Endometrium (tissue), 2 donors: Measurements from ENCODE around the gene POLE.
"Not testable (repeated sequence)": the region's sequence is repeated elsewhere in the genome, so short reads cannot be mapped to it uniquely, and the experiment has no call there.

Experiments
- FAIRE-seq: peaks from 2 replicates; lab custom pipeline; 2012; peaks lifted over from hg19 to GRCh38; lab: Jason Lieb, UNC
- donor health status: control.
- donor health status: control.

POLE gene

DNA sequence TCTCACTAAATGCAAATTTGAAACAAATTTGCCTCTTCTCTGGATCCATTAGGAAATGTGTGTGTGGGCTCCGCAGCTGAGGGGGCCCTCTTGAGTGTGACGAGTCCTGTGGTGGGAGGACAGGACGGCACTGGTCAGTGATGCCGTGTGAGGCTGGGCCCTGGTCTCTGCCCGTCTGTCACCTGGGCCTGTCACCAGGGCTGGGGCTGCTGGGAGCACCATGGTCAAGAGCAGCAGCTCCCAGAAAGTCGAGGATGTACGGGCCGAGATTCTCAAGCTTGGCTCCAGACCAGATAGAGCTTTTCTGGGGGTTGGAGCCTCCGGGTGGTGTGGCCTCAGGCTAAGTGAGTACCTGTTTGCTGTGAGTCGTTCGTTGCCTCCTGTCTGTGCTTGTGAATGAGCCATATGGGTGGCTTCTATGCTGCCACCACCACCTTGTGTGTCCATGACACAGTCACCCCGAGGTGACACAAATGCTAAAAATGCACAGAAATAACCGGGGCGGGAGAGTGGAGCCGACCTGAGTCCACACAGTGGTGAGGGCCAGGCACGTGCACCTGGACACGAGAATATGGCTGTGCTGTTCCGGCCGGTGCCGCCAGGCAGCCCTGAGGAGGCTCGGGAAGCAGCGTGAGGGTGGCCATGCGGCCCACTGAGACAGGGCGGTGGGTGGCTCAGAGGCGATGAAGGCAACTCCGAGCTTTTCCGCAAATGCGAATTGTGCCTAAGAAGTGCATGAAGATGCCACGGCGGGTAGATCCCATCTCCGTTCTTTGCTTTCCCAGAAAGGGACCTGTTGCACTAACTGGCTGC, 32.2 kb upstream of the POLE start:
- no peak for FAIRE-seq

- no peak for FAIRE-seq
These were observed 31.5 kb upstream of the POLE start for GRCh38 chr12:132718644-132719043.

- no peak for FAIRE-seq
These were observed 30.6 kb upstream of the POLE start for GRCh38 chr12:132717531-132718387.

GRCh38 chr12:132717011-132717410, 29.9 kb upstream of the POLE start:
- FAIRE-seq, result no peak

DNA sequence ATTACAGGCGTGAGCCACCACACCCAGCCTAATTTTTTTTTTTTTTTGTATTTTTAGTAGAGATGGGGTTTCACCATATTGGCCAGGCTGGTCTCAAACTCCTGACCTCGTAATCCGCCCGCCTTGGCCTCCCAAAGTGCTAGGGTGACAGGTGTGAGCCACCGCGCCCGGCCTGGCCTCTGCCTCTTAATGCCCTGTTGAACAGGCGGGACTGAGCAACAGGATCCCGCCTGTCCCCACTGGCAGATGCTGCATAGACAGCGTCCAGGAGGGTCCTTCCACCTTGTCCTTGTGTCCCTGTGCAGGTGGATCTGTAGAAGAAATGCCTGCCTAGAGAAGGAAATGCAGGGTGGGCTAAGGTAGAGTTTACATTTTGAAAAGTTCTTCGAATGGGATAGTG, 29.2 kb upstream of the POLE start:
- FAIRE-seq, result no peak

GRCh38 chr12:132715874-132716273, 28.7 kb upstream of the POLE start:
- no peak for FAIRE-seq

DNA sequence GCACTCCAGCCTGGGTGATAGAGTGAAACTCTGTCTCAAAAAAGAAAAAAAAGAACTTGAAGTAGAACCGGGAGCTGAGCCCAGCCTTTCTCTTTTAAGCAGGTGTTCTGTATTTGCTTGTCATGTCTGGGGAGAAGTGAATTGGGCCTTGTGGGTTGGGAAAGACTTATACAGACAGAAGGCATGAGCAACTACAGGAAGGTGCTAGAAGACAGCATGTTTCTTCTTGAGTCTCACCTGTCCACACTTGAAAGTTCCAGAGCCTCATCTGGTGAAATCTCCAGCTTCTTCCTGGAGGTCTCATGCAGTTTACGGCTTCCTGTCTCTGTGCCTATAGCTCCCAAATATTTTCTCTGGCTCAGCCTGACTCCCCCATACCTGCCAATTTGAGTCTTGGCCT, 26.0 kb upstream of the POLE start:
- no peak for FAIRE-seq

DNA sequence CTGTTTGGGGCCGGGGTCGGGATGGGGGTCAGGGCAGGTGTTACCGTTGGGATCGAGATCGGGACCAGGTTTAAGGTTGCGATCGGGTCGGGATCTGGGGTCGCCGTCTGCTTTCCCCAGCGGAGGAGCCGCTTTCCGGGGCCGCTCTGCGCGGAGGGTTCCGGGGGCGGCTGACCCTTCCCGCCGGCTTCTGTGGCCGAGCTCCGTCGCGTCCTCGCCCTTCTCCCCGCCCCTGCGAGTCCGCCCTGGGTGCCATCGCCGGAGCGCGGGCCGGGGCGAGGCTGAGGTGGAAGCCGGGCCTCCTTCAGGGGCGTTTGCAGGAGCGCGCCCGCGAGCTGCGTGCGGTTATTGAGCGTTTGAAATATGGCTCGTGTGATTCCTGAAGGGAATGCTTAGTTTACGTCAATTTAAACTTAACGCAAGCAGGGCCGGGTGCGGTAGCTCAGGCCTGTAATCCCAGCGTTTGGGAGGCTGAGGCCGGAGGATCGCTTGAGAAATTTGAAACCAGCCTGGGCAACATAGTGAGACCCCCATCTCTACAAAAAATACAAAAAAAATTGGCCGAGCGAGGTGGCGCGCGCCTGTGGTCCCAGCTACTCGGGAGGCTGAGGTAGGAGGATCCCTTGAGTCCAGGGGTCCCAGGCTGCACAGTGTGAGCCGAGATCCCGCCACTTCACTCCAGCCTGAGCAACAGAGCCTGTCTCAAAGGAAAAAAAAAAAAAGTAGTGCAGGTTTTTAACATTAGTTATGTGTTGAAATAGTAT, 24.1 kb upstream of the POLE start:
- FAIRE-seq, result no peak

GRCh38 chr12:132710405-132711079, 23.4 kb upstream of the POLE start, which contains the start of gene PGAM5:
Gene PGAM5, plus strand, starts transcription at chr12:132710842. Its CDS starts 35 bp downstream, at chr12:132710877.
- no peak for FAIRE-seq

GRCh38 chr12:132710043-132710404, 22.9 kb upstream of the POLE start:
- no peak for FAIRE-seq

DNA sequence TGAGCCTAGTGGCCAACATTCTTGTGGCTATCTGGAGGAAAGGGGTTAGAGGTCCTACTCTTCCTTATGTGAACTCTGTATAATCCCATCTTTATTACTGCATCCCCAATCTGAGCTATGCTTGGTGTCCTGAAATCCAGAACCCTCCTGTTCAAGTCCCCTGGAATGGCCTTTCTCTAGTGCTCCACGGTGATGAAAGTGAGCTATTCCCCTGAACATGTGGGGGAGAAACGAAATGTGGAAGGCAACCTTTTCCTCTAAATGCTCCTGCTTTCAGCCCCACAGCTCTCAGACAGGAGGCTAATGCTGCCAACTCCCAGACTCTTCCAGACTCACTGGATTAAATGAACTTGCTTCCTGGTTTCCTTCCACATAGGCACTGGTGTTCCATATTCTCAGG, 21.0 kb upstream of the POLE start:
- no peak for FAIRE-seq

- no peak for FAIRE-seq
These were observed 20.1 kb upstream of the POLE start for GRCh38 chr12:132707241-132707640.

DNA sequence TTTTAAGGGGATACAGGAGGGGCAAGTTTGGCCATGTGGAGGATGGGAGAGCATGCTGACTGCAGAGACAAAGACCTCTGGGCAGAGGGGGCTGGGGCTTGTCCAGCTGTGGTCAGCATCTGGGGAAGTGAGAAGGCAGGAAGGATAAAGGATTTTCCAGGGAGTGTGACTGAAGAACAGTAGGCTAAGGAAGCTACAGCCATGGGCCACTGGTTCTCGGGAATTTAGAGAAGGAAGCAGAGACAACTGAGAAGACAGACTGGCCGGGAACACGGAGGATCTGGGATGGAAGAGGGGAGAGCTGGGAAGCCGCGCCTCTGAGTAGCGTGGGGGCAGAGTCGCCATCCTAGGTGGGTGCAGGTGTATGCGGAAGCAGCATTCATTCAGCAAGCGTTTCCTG, 16.5 kb upstream of the POLE start:
- no peak for FAIRE-seq

DNA sequence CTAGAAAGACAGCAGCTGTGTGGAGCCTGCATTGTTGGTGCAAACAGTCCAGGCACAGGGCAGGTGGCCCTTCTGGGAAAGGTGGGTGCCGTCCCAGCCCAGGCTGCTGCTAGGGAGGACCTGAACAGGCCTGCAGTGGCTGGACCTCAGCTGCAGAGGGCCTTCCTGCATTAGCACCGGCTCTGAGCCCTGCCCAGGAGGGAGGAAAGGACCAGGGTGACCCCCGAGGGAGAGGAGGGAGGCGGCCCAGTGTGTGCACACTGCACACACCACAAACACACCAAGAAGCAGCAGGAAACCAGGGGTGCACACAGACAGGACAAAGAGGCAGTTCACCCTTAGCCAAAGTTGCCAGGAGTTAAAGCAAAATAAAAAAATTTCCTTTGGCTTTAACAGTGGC, 15.5 kb upstream of the POLE start:
- FAIRE-seq, result no peak

DNA sequence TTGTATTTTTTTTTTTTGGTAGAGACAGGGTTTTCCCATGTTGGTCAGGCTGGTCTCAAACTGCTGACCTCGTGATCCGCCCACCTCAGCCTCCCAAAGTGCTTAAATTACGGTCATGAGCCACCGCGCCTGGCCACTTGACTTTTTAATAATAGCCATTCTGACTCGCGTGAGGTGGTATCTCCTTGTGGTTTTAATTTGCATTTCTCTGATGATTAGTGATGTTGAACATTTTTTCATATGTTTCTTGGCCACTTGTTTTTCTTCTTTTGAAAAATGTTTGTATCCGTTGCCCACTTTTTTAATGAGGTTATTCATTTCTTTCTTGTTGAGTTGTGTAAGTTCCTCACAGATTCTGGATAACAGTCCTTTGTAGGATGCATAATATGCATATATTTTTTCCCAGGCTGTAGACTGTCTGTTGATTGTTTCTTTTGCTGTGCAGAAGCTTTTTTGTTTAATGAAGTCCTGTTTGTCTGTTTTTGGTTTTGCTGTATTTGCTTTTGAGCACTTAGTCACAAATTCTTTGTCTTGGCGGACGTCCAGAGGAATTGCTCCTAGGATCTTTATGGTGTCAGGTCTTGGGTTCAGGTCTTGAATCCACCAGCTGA, 13.2 kb upstream of the POLE start:
- FAIRE-seq, result peak; percentile 86

GRCh38 chr12:132698341-132698740, 11.2 kb upstream of the POLE start:
- no peak for FAIRE-seq

DNA sequence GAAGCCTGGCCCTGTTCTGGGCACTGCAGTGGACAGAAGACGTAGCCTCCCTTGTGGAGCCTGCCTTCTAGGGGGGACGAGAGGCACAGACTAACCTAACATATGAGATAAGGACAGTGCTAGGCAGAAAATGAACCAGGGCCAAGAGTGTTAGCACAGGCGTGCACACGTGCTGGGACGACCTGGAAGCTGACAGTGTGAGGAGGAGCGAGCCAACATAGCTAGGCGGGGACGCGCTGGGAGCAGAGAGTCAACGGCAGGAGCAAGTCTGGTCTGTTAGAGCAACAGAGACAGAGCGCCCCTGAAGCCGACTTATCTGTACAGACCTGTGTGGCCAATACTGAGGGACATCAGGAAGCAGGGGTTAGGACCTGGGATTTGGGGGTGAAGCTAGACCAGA, 8.3 kb upstream of the POLE start:
- FAIRE-seq, result no peak

- not testable (repeated sequence) for FAIRE-seq
These were observed 7.7 kb upstream of the POLE start for GRCh38 chr12:132694888-132695287.

- not testable (repeated sequence) for FAIRE-seq
These were observed 4.9 kb upstream of the POLE start for GRCh38 chr12:132692030-132692429.

DNA sequence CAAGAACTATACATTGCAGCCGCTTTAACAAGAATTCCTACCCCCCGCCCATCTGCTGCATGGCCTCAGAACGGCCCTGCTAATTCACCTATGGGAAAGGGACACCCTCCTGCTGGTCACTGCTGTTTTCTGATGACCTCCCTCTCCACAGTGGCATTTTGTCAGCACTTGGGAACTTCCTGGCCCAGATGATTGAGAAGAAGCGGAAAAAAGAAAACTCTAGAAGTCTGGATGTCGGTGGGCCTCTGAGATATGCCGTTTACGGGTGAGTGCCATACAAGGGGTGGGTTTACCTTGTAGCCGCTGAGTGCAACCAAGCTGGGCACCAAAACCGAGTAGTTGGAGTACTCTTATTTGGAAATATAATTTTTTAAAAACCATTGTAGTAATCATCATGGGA, 3.0 kb upstream of the POLE start:
- no peak for FAIRE-seq

- no peak for FAIRE-seq
These were observed 2.1 kb upstream of the POLE start for GRCh38 chr12:132689227-132689626.

DNA sequence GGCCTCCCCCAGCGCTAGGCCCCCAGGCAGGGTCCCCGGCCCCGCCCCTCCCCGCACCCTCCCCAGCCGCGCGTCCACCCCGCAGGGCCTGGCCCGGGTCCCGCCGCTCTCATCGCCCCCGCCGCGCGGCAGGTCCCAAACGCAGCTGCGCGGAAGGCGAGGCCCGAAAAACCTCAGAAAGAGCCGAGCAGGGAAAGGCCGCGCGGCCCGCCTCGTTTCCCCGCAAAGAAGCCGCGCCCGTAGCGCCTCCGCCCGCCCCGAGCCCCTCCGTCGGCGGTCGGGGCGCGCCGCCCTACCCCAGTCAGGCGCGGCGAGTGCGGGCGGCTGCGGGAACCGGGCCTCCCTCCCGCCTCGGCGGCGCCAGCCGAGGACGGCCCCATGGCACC, 324 bp downstream of the POLE start:
- FAIRE-seq, result no peak
